Measurements from ENCODE around the gene LDLRAD3.
"Not testable (repeated sequence)": the region's sequence is repeated elsewhere in the genome, so short reads cannot be mapped to it uniquely, and the experiment has no call there.

Gene LDLRAD3

GRCh38 chr11:35998634-35999033, 54.8 kb downstream of the LDLRAD3 start:
- no peak for DNase-seq

GRCh38 chr11:36000616-36001190, 56.8 kb downstream of the LDLRAD3 start:
- no peak for DNase-seq

- DNase-seq: no peak
Observed at GRCh38 chr11:36002196-36002595, 58.3 kb downstream of the LDLRAD3 start.

- no peak for DNase-seq
Observed at GRCh38 chr11:36002796-36003195, 58.9 kb downstream of the LDLRAD3 start.

- no peak for DNase-seq
Observed at GRCh38 chr11:36006556-36006955, 62.7 kb downstream of the LDLRAD3 start.

- no peak for DNase-seq
Observed at GRCh38 chr11:36007127-36007655, 63.3 kb downstream of the LDLRAD3 start.

GRCh38 chr11:36008584-36008983, 64.7 kb downstream of the LDLRAD3 start:
- no peak for DNase-seq

GRCh38 chr11:36009473-36009872, 65.6 kb downstream of the LDLRAD3 start:
- DNase-seq: no peak

DNA sequence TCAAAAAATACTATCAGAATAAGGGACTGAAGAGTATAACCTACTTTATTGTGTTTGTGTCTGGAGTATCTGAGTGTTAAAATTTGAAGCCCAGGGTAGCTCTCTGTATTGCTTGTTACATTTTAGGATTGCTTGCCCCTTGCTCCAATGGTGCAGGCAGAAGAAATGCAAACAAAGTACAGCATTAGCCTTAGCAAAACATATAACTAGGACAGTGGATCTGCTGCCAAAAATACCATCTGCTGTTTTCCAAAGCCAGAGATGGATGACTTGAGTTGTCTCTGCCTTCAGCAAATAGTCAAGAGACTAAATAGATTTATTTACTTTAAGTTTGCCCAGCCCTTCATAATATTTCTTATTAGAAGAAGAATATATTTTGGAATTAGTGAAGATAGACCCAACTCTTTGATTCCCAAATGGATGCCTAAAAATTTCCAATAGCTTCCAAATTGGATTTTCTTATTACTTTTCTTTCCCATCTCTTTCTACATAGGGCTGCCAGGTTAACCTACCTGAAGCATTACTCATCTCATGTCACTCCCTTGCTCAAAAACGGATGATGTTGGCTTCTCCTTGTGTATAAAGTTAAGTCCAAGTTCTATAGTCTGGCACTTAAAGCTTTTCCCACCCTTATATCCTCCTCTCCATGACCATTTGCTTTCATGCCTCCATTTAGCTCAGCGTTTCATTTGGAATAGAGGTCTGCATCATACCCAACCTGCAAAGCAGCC, 66.3 kb downstream of the LDLRAD3 start:
- no peak for DNase-seq

DNA sequence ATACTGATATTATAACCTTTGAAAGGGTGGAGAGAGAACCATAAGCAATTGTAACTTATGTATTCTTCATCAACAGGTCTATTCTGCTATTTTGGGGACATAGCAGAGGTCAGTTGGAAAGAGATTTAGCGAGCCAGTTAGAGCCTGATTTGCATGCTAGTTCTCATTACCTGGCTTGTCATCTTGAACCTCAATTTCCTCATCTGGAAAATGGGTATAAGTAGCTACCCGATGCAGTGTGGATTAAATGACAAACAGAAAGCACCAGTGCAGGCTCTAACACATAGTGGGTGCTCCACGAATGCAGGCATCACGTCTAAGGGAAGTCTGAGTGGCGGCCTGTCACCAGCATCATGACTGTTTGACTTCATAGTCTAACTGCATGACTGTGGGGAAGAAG, 67.7 kb downstream of the LDLRAD3 start:
- DNase-seq: no peak

GRCh38 chr11:36012455-36012854, 68.6 kb downstream of the LDLRAD3 start:
- DNase-seq: no peak

DNA sequence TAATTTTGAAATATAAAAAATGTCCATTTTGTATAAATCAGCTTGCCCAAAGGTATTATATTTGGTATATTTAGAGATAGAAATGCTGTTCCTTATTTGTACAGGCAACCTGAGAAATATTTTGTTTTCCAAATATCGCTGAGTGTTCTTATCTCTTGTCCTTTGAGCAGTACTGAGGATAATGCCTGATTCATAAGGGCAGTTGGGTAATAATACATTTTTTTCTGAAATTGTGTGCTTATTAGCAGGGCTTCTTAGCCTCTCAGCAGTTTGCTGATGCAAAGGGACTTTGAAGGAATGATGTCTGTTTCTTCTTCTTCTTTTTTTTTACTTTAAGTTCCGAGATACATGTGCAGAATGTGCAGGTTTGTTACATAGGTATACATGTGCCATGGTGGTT, 69.1 kb downstream of the LDLRAD3 start:
- no peak for DNase-seq

DNA sequence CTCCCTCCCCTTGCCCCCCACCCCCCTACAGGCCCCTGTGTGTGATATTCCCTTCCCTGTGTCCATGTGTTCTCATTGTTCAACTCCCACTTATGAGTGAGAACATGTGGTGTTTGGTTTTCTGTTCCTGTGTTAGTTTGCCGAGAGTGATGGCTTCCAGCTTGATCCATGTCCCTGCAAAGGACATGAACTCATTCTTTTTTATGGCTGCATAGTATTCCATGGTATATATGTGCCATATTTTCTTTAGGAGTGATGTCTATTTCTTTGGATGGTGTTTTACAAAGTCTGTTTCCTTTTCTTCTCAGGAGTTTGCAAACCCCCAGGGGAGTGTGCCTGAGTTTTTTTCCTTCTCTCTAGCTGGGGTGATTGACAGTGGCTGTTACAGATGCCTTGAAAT, 69.6 kb downstream of the LDLRAD3 start:
- DNase-seq: not testable (repeated sequence)

DNA sequence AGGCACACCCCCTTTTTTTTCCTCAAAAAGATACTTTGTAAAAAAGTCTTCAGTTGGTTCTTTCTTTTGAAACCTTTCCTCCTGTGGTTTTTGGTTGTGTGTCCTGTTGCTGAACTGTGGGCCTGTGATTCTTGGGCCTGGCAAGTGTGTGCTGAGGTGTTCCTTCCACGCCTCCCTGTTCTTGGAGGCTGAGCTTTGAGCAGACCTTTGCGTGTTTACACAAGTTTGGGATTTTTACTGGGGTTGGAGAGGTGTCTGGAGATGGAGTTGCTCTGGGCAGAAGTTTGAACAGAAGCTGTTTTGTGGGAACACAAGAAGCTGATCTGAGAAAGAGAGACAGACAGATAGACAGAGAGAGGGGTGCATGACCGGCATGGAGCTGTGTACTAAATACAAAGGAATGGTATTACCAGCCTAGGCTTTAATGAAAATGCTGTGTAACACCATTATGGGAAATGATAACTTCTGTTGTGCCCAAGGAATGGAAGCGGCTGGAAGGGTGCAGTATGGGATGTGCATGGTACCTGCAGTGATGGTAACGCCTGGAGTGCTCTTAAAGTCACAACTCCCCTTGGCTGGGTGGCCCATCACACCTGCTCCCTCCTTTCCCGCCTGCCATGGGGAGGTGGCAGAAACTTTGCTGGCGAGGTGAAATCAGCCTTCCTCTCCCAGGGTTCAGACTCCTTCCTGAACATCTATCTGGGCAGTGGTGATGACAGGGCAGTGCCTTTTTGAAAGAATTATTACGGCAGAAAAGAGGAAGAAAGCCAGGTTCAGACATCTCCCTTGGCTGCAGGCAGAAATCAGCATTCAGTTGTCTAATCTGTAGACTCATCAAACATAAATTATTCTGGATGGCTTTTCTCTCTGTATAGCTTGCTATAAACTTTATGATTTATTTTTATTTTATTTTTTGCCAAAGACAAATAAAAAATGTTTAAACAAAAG, 70.4 kb downstream of the LDLRAD3 start:
- no peak for DNase-seq

- no peak for DNase-seq
Observed at GRCh38 chr11:36014898-36015665, 71.2 kb downstream of the LDLRAD3 start.

DNA sequence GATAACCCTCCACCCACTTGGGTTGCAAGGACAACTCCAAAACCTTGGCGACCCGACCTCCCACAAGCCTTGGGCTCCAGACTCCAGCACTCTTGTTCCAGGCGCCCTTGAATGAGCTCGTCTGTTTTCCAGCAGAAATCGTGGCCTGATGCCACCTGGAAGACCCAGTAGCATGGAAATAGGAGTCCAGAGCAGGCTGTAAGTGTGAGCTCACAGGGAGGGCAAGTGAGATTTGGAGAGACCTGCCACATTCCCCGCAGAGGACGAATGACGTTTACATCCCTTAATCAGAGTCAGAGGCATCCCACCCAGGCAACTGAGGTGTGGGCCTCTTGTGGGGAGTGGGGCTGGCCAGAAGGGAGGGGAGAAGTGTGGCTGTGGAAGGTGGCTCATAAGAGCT, 71.9 kb downstream of the LDLRAD3 start:
- DNase-seq: no peak

- DNase-seq: no peak
Observed at GRCh38 chr11:36016263-36016662, 72.4 kb downstream of the LDLRAD3 start.

DNA sequence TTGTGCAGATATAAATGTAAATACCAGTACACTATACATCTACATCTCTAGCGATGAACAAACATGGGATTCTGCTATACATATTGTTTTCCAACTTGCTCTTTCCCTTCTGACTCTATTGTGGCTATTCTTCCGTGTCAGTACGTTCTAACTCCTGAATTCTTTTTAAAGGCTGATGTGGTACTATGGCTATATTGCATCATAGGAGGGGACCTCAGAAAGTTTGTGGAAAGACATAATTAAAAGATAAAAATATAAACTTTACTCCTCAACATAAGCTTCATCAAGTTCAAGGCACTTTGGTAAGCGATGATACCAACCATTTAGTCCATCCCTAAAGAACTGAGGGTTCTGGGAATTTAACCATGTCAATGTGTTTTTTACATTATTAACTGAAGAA, 72.8 kb downstream of the LDLRAD3 start:
- DNase-seq: no peak

GRCh38 chr11:36019005-36019596, 75.2 kb downstream of the LDLRAD3 start:
- no peak for DNase-seq

DNA sequence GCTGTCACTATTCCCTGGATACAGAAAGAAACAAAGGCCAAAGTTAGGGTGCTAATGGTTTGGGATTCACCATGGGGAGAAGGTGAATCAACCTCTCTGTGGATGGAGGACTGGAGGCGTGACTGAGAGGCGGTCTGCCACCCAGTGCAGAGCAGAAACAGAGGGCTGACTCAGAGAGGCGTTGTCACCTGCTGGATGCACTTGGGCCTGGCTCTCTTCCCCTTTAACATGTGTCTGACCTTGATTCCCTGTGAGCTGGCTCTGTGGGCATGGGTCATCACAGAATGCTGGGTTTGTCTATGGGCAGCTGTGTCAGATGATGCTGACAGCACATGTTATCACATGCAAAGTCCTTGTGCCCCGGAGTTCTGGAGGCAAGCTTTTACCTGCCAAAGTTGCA, 75.9 kb downstream of the LDLRAD3 start:
- DNase-seq: no peak

DNA sequence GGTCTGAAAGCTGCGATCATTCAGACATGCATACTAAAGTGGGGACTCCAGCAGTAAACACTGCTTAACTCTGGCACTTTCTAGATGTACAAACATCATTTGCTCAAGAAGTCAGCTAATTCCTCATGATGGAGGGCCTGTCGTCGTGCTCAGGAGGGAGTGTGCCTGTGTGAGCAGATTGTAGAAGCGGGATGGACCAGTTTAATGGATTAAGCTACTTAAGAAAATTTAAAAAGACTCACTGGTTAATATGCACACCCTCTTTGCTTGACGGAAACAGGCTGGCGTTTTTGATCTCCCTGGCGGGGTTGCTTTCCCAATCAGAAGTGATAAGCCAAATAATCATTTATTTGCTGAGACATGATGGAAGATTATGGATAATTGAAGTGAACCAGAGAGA, 79.0 kb downstream of the LDLRAD3 start:
- DNase-seq: no peak

GRCh38 chr11:36023922-36024321, 80.1 kb downstream of the LDLRAD3 start:
- no peak for DNase-seq

Data from RPMI8226 (cell line).